Measurements from ENCODE around the gene ST6GALNAC4.

DNA sequence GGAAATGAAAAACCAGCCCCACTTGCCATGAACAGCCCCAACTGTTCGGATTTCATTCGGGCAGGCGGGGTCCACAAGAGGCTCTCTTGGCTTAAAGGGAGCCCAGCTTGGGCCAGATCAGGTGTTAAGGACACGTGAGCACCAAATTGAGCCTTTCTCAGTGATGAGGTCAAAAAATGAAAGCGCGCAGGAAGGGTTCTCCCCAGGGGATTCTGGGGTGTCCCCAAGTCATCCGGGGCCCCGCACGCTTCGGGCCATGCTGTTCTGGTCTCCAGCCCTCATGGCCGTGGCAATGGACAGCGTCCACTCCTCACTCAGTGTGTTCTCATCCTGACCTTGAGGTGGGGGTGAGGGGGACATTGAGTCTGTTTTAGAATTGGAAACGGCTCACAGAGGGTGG, 50.3 kb downstream of the ST6GALNAC4 start:
- TF ChIP-seq ZNF354B (CRISPR knock-in tag; IDR thresholded peaks at IDR 0.05), result no peak
- TF ChIP-seq, protein P1, sequence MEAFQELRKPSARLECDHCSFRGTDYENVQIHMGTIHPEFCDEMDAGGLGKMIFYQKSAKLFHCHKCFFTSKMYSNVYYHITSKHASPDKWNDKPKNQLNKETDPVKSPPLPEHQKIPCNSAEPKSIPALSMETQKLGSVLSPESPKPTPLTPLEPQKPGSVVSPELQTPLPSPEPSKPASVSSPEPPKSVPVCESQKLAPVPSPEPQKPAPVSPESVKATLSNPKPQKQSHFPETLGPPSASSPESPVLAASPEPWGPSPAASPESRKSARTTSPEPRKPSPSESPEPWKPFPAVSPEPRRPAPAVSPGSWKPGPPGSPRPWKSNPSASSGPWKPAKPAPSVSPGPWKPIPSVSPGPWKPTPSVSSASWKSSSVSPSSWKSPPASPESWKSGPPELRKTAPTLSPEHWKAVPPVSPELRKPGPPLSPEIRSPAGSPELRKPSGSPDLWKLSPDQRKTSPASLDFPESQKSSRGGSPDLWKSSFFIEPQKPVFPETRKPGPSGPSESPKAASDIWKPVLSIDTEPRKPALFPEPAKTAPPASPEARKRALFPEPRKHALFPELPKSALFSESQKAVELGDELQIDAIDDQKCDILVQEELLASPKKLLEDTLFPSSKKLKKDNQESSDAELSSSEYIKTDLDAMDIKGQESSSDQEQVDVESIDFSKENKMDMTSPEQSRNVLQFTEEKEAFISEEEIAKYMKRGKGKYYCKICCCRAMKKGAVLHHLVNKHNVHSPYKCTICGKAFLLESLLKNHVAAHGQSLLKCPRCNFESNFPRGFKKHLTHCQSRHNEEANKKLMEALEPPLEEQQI (IDR thresholded peaks at IDR 0.05), result no peak
- TF ChIP-seq, protein P2, sequence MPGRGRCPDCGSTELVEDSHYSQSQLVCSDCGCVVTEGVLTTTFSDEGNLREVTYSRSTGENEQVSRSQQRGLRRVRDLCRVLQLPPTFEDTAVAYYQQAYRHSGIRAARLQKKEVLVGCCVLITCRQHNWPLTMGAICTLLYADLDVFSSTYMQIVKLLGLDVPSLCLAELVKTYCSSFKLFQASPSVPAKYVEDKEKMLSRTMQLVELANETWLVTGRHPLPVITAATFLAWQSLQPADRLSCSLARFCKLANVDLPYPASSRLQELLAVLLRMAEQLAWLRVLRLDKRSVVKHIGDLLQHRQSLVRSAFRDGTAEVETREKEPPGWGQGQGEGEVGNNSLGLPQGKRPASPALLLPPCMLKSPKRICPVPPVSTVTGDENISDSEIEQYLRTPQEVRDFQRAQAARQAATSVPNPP (IDR thresholded peaks at IDR 0.05; ENCODE audit: borderline replicate concordance, insufficient read depth, insufficient read length), result no peak
- TF ChIP-seq PCBP2 (IDR thresholded peaks at IDR 0.05; ENCODE audit: low read depth, low read length, poor library complexity, severe bottlenecking), result no peak
